Measurements from ENCODE around the gene TMEM30A. TPM values are rescaled to one million over a fixed set of nuclear protein-coding genes. Genes with fewer than 3 reads are reported as not detected.

Gene TMEM30A
- total and polyA plus RNA-seq, 4 experiments from 2014 or later = 44.7 to 78.3 (median 65.1) TPM

DNA sequence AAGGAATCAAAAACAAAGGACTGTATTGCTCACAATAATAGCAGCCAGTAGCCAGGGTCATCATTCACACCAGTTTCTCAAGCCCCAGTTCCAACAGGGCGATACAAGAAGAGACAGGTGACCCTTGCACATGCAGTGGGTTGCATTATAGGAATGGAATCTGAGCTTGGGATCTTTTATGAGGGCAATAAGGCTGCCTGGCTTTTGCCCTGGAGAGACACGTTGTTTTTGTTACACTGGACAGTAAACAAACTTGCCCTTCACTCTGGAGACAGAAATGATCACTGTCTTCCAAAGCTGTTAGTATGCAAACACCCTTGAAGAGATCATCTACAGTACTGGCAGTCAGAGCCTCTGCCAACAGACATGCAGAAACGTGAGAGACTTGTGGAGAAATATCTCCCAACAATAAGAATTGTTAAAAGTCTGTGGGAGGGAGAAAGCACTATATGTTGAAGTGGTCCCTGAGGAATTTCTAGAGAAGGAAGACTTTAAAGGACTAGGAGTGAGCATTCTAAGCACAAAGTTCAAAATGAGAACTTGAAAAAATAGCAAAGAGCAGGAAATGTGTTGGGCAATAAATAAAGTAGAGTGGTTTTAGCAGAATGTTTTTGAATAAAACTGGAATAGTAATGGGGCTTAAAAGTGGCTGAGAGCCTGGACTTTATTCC lies 72.5 kb downstream of the TMEM30A start:
- no peak overlapping the region for H3K27ac Mint-ChIP-seq
- Histone ChIP-seq H3K9me3 (ENCODE audit: control insufficient read depth in 1 of 2, low read length in 2 of 2) (no peaks in the 10 kb centered on the region), H3K27me3 (ENCODE audit: insufficient read depth, low read length) (peaks cover 18% of the 10 kb centered on the region), H3K4me3 (ENCODE audit: low read length in 2 of 2) (no peak overlapping the region), H3K27ac (ENCODE audit: low read depth, low read length) (no peak overlapping the region), H3K4me1 (ENCODE audit: insufficient read depth, low read length) (peaks cover 20% of the 10 kb centered on the region), H3K36me3 (ENCODE audit: insufficient read depth, low read length) (no peaks in the 10 kb centered on the region)
- intact Hi-C loops (cut with micrococcal nuclease) = loop anchor here (1.0 kb wide), 1 partner anchor 314 kb away; no protein-coding TSS in a partner anchor
- H3K4me3 Mint-ChIP-seq = no peak overlapping the region
- H3K36me3 Mint-ChIP-seq = no peaks in the 10 kb centered on the region
- CTCF ChIA-PET (ENCODE audit: partially characterized antibody) = interaction anchor here (0.7 to 10.7 kb wide), 12 partner anchors 9 to 1480 kb away, joined by 3 to 281 read pairs (median 34); no protein-coding TSS in a partner anchor
- peaks cover 18 to 22% (median 21%) of the 10 kb centered on the region in 4 donors for H3K4me1 Mint-ChIP-seq
- peaks cover 29 to 46% of the 10 kb centered on the region in 2 donors for H3K27me3 Mint-ChIP-seq
- POLR2A ChIA-PET (ENCODE audit: partially characterized antibody) = no interaction called here
- no peak for DNase-seq
- no peaks in the 10 kb centered on the region for H3K9me3 Mint-ChIP-seq

DNA sequence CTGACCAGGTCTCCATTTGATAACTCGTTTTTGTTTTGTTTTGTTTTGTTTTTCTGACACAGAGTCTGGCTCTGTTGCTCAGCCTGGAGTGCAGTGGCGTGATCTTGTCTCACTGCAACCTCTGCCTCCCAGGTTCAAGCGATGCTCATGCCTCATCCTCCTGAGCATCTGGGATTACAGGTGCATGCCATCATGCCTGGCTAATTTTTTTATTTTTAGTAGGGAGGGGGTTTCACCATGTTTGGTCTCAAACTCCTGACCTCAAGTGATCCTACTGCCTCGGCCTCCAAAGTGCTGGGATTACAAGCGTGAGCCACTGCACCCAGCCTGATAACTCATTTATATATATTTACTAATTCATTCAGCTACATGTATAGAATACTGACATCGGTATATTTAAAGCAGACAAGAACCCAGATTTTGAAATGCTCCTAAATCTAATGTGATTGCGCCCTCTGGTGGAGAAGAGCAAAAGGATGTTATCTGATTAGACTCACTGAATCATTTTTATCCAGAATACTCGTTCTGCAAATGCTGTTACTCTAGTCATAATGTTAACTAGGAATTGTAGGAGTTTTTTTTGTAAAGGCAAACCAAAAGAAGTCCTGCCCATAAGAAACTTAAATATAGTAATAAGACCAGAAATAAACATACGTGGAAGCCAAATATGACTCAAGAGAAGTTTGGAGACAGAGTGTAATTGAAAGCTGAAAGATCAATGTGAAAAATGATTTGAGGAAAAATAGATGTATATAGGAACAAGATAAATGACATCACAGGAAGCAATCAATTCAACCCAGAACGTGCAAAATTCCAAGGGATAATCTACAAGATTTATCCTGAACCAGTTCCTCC lies 73.5 kb downstream of the TMEM30A start:
- H3K27me3 ChIP-seq (ENCODE audit: insufficient read depth, low read length) = peaks cover 20% of the 10 kb centered on the region
- H3K4me3 Mint-ChIP-seq = no peak overlapping the region
- peaks cover 29% of the 10 kb centered on the region for H3K4me1 ChIP-seq (ENCODE audit: insufficient read depth, low read length)
- peaks cover 24 to 32% (median 29%) of the 10 kb centered on the region in 4 donors for H3K4me1 Mint-ChIP-seq
- no peak overlapping the region for H3K27ac ChIP-seq (ENCODE audit: low read depth, low read length)
- H3K27me3 Mint-ChIP-seq = peaks cover 33 to 51% of the 10 kb centered on the region in 2 donors
- DNase-seq = peak; percentile 51 to 61 (median 56)
- CTCF ChIA-PET (ENCODE audit: partially characterized antibody) = interaction anchor here (0.6 to 10.7 kb wide), 26 partner anchors 10 to 1534 kb away, joined by 3 to 281 read pairs (median 4); no protein-coding TSS in a partner anchor
- no peak overlapping the region for H3K4me3 ChIP-seq (ENCODE audit: low read length in 2 of 2)
- no peaks in the 10 kb centered on the region for H3K9me3 Mint-ChIP-seq
- intact Hi-C loops (cut with micrococcal nuclease) = loop anchor here (1.0 kb wide), 1 partner anchor 315 kb away; no protein-coding TSS in a partner anchor
- POLR2A ChIA-PET (ENCODE audit: partially characterized antibody) = interaction anchor here (0.5 to 1.0 kb wide), 2 partner anchors 1475 to 1669 kb away, joined by 3 read pairs; no protein-coding TSS in a partner anchor
- H3K36me3 Mint-ChIP-seq = no peaks in the 10 kb centered on the region
- H3K27ac Mint-ChIP-seq = no peak overlapping the region
- H3K36me3 ChIP-seq (ENCODE audit: insufficient read depth, low read length) = no peaks in the 10 kb centered on the region
- no peaks in the 10 kb centered on the region for H3K9me3 ChIP-seq (ENCODE audit: control insufficient read depth in 1 of 2, low read length in 2 of 2)

DNA sequence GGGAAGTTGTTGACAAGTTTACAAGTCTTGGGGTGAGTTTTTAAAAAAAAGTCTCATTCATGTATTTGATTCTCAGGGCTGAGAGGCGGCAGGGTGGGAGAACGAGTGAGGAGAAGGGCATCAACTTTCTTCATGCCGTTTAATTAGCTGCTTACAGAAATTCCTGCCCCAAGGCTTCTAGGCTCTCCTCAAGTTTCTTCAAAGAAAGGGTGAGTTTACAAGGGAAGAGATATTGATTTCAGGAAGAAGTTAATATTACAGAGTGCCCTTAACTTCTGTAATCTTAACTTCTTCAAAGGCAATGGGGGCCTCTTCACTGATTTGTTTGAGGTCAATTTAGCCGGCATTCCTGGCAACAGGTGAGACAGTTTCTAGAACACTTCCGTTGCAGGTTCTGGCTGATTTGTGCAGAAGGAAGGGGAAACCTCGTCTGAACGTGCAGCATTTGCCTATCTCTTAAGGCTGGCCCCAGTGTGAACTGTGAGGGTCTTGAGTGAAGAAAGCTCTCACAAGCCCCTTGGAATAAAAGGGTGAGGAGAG lies 75.3 kb downstream of the TMEM30A start:
- H3K9me3 Mint-ChIP-seq = no peaks in the 10 kb centered on the region
- ChIA-PET POLR2A (ENCODE audit: partially characterized antibody) (interaction anchor here (1.5 kb wide), 1 partner anchor 1555 kb away, joined by 3 read pairs; no protein-coding TSS in a partner anchor), CTCF (ENCODE audit: partially characterized antibody) (interaction anchor here (0.9 to 10.7 kb wide), 36 partner anchors 8 to 1556 kb away, joined by 3 to 281 read pairs (median 5); partner anchors contain the start of gene COX7A2)
- Histone ChIP-seq H3K4me3 (ENCODE audit: low read length in 2 of 2) (no peak overlapping the region), H3K4me1 (ENCODE audit: insufficient read depth, low read length) (peaks cover 48% of the 10 kb centered on the region), H3K36me3 (ENCODE audit: insufficient read depth, low read length) (no peaks in the 10 kb centered on the region), H3K27ac (ENCODE audit: low read depth, low read length) (no peak overlapping the region), H3K27me3 (ENCODE audit: insufficient read depth, low read length) (peaks cover 31% of the 10 kb centered on the region), H3K9me3 (ENCODE audit: control insufficient read depth in 1 of 2, low read length in 2 of 2) (no peaks in the 10 kb centered on the region)
- peaks cover 45 to 55% of the 10 kb centered on the region in 2 donors for H3K27me3 Mint-ChIP-seq
- no peaks in the 10 kb centered on the region for H3K36me3 Mint-ChIP-seq
- DNase-seq = no peak
- peak overlapping the region in 1 of 7 donors; percentile 54 for H3K27ac Mint-ChIP-seq
- H3K4me1 Mint-ChIP-seq = peaks cover 35 to 50% (median 43%) of the 10 kb centered on the region in 4 donors
- peak overlapping the region in 4 of 8 donors; percentile 37 to 83 (median 80) for H3K4me3 Mint-ChIP-seq
- intact Hi-C loops (cut with micrococcal nuclease) = loop anchor here (1.0 kb wide), 4 partner anchors 34 to 1534 kb away; partner anchors contain the start of gene COX7A2

DNA sequence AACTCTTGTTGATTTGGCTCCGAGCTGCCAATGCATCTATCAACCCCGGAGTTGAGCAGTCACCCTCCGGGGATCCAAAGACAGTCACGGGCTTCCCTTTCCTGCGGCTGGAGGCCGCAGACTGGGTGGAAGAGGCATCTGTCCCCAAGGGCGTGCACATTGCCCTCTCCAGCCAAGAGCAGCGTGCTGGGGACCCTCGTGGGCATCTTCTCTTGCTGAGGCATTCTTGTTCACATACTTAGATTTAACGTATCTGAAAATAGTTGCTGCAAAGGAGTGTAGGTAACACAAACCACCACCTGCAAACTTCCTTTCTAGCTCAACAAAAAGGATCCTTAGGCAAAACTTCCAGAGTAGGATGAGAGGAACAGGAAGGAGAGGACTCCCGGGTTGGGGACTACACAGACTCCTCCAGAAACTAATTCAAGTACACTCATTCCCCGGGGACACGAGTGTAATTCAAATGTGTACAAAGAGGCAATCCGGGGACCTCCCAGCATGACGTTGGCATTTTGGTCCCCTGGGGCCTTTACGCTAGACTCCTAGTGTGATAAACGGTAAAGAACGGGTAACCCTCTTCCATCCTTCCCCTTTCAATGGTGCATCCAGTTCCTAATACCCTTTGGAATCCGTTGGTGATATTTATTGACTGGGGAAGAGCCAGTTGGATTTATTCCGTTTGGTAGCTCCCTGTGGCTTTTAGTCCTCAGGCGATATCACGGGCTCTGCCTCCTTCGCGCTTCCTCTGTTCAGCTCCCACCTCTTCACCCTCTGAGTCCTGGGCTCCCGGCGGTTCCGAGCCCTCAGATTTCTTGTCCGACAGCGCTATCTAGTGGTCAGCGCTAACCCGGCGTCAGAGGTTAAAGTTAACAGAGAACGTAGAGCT lies 76.1 kb downstream of the TMEM30A start:
- Histone ChIP-seq H3K4me3 (ENCODE audit: low read length in 2 of 2) (peak overlapping the region; percentile 24 to 30), H3K4me1 (ENCODE audit: insufficient read depth, low read length) (peaks cover 50% of the 10 kb centered on the region), H3K36me3 (ENCODE audit: insufficient read depth, low read length) (no peaks in the 10 kb centered on the region), H3K9me3 (ENCODE audit: control insufficient read depth in 1 of 2, low read length in 2 of 2) (no peaks in the 10 kb centered on the region), H3K27ac (ENCODE audit: low read depth, low read length) (no peak overlapping the region), H3K27me3 (ENCODE audit: insufficient read depth, low read length) (peaks cover 32% of the 10 kb centered on the region)
- peak overlapping the region; percentile 70 to 91 (median 82) for H3K4me3 Mint-ChIP-seq
- POLR2A ChIA-PET (ENCODE audit: partially characterized antibody) = interaction anchor here (0.6 to 1.5 kb wide), 3 partner anchors 35 to 1554 kb away, joined by 3 to 4 read pairs (median 4); partner anchors contain the start of gene COX7A2
- intact Hi-C loops (cut with micrococcal nuclease) = loop anchor here (1.0 kb wide), 4 partner anchors 35 to 1533 kb away; partner anchors contain the start of gene COX7A2
- H3K4me1 Mint-ChIP-seq = peaks cover 35 to 54% (median 47%) of the 10 kb centered on the region in 4 donors
- H3K36me3 Mint-ChIP-seq = no peaks in the 10 kb centered on the region
- DNase-seq = peak; percentile 73 to 78 (median 74)
- peak overlapping the region in 4 of 7 donors; percentile 48 to 87 (median 54) for H3K27ac Mint-ChIP-seq
- H3K9me3 Mint-ChIP-seq = peaks cover 0 to 2% (median 0%) of the 10 kb centered on the region in 8 donors
- H3K27me3 Mint-ChIP-seq = peaks cover 51 to 62% of the 10 kb centered on the region in 2 donors
- CTCF ChIA-PET (ENCODE audit: partially characterized antibody) = interaction anchor here (0.6 to 10.7 kb wide), 38 partner anchors 9 to 1556 kb away, joined by 3 to 281 read pairs (median 4); partner anchors contain the start of gene COX7A2

DNA sequence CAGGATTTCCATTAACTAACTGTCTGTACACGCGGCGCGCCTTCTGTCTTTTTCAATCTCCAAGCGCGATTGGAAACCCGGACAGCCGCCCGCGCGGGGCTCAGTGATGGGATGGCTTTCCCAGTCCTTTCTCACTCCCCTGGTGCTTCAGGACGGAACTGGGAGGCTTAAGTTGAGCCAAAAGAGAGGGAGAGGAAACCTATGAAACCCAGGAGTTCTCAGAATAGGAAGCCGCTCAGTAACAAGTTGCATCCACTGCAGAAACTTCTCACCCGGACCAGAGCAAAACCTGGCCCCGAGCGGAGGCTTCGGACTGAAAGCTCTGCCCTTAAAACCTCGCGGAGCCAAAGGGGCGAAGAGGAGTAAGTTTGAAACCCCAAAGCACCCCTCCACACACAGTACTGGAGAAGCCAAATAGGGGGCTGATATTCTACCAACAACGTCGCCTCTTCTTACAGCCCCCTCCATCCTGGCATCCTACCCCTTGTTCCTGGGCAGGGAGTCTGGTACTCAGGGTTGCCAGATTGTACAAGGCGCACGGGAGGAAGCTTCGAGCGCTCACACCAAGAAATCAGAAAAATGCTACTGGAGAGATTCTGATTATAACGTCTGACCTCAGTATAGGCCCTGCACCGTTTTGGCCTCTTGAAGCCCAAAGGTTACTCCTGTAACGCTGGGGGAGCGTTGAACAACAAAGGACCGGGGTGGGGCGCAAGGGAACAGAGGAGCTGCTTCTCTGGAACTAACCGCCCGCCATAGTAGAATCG lies 77.8 kb downstream of the TMEM30A start:
- peaks cover 0 to 2% (median 0%) of the 10 kb centered on the region in 8 donors for H3K9me3 Mint-ChIP-seq
- CTCF ChIA-PET (ENCODE audit: partially characterized antibody) = interaction anchor here (0.8 to 10.7 kb wide), 7 partner anchors 9 to 1531 kb away, joined by 3 to 281 read pairs (median 72); no protein-coding TSS in a partner anchor
- H3K27me3 Mint-ChIP-seq = peaks cover 63 to 68% of the 10 kb centered on the region in 2 donors
- no peaks in the 10 kb centered on the region for H3K36me3 Mint-ChIP-seq
- peak overlapping the region; percentile 70 to 91 (median 82) for H3K4me3 Mint-ChIP-seq
- H3K36me3 ChIP-seq (ENCODE audit: insufficient read depth, low read length) = no peaks in the 10 kb centered on the region
- H3K4me1 ChIP-seq (ENCODE audit: insufficient read depth, low read length) = peaks cover 50% of the 10 kb centered on the region
- intact Hi-C loops (cut with micrococcal nuclease) = no loop called here
- peaks cover 39% of the 10 kb centered on the region for H3K27me3 ChIP-seq (ENCODE audit: insufficient read depth, low read length)
- peak in 2 of 5 donors; percentile 14 to 28 for DNase-seq
- H3K9me3 ChIP-seq (ENCODE audit: control insufficient read depth in 1 of 2, low read length in 2 of 2) = no peaks in the 10 kb centered on the region
- H3K4me3 ChIP-seq (ENCODE audit: low read length in 2 of 2) = no peak overlapping the region
- POLR2A ChIA-PET (ENCODE audit: partially characterized antibody) = no interaction called here
- H3K4me1 Mint-ChIP-seq = peaks cover 35 to 65% (median 50%) of the 10 kb centered on the region in 4 donors
- peak overlapping the region in 1 of 7 donors; percentile 54 for H3K27ac Mint-ChIP-seq
- no peak overlapping the region for H3K27ac ChIP-seq (ENCODE audit: low read depth, low read length)
